Upper lobe of left lung (tissue), 4 donors: ENCODE measurements around the gene JARID2.

ENCODE experiments used
- CTCF ChIP-seq, 6 experiments: fragments of 450-650 bp in 4 of 6; fragments of 200-600 bp in 2 of 6; sonication (generic) in 2 of 6; IDR thresholded peaks; one replicate each; pipeline ENCODE4 v1.5.1; 2016 to 2019; ENCODE audit warnings: antibody characterized with exemption in 6 of 6
- EP300 ChIP-seq, 4 donors: sonication (generic); formaldehyde crosslinking; IDR thresholded peaks; one replicate each; pipeline ENCODE4 v1.5.1; 2017; ENCODE audit warnings: antibody characterized with exemption in 4 of 4, control low read depth in 2 of 4
- POLR2AphosphoS5 ChIP-seq, 2 donors: sonication (generic); formaldehyde crosslinking; IDR thresholded peaks; one replicate each; pipeline ENCODE4 v1.5.1; 2017; ENCODE audit warnings: antibody characterized with exemption in 2 of 2

- no peak for TF ChIP-seq CTCF (IDR thresholded peaks at IDR 0.05)
- no peak for TF ChIP-seq POLR2AphosphoS5 (IDR thresholded peaks at IDR 0.05)
- no peak for TF ChIP-seq EP300 (IDR thresholded peaks at IDR 0.05)
Observed at GRCh38 chr6:15391500-15391899, 145.6 kb downstream of the JARID2 start.
